Transverse colon (tissue), 4 donors: Measurements from ENCODE around the gene CYP26A1.

Experiments
- CTCF ChIP-seq, 5 experiments: fragments of 200-600 bp in 3 of 5; fragments of 450-650 bp in 2 of 5; sonication (generic) in 3 of 5; IDR thresholded peaks; 1 replicate in 2 of 5; 2 replicates in 3 of 5; pipeline ENCODE4 v1.5.1; 2016 to 2017; ENCODE audit warnings: antibody characterized with exemption in 5 of 5, inconsistent platforms in 3 of 5, mild to moderate bottlenecking in 2 of 5, moderate library complexity in 1 of 5
- EP300 ChIP-seq: sonication (generic); formaldehyde crosslinking; IDR thresholded peaks from one replicate; pipeline ENCODE4 v1.6.1; 2017; ENCODE audit warnings: antibody characterized with exemption, low read depth
- POLR2A ChIP-seq: fragments of 450-650 bp; IDR thresholded peaks from one replicate; pipeline ENCODE4 v1.6.1; 2016; ENCODE audit warnings: antibody characterized with exemption, mild to moderate bottlenecking, moderate library complexity
- POLR2AphosphoS5 ChIP-seq, 3 donors: sonication (generic); formaldehyde crosslinking; IDR thresholded peaks; one replicate each; pipeline ENCODE4 v1.6.1; 2016; ENCODE audit warnings: antibody characterized with exemption in 3 of 3

DNA sequence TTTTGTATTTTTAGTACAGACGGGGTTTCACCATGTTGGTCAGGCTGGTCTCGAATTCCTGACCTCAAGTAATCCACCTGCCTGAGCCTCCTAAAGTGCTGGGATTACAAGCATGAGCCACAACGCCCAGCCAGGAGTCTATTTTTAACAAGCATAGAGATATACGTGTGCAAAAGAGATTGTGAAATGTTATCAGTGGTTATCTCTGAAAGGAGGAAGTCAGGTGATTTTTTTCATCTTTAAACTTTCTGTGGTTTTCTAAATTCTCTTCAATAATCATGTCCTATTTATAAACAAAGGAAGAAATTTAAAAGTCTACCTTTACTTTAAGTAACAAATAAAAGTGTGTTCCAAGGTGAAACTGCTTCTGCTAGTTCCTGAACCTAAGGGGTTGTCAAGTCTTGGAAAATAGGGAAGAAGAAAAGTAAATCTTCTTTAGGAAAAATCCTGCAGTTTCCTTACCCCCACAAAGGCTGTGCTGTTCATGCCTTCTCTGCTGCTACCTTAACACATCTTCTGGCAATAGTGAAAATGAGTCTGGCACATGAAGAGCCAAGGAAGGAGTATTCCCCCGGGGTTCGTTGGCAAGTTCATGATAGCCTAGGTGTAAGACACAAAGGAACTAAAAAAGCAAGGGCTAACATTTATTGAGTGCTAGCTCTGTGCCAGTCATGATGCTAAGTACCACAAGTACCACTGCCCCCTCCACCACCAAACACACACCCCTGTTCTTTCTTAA lies 51.1 kb downstream of the CYP26A1 start:
- TF ChIP-seq CTCF (IDR thresholded peaks at IDR 0.05) (no peak), POLR2A (no peak), POLR2AphosphoS5 (IDR thresholded peaks at IDR 0.05) (no peak), EP300 (no peak)
